ENCODE data around the gene SPATA6L. TPM values are rescaled to one million over a fixed set of nuclear protein-coding genes. Genes with fewer than 3 reads are reported as not detected.

Gene SPATA6L
- total and polyA plus RNA-seq, 2 experiments from 2014 or later: 1.7 to 1.9 TPM

DNA sequence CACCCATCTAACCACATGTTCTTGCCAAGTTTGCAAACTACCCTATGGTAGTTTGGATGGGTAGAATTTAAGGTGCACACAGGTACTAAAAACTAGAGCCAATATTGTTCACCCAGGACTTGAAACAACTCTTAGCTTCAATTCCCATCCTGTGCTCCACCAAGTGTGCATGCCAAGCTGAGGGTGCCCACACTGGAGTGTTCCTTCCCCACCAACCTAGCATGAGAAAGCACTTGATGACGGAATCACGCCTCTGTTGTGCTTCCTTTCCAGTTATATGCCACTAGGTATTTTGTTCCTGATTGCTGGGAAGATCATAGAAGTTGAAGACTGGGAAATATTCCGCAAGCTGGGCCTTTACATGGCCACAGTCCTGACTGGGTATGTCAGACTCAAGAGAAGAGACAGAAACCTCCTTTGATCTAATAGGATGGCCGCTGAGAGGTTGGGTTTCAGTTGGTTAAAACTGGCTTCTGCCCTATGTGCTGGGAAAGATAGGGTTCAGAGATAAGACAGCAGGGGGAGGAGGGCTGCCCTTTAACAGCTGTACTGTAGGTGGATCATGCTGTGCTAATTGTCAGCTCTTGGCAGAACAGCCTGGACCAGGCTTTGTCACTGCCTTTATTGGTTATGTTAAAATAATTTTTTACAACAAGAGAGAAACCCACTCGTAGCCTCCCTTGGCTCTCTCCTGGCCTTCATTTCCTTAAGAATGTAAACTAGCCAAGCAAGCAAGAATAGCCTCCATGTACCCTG lies 92.5 kb downstream of the SPATA6L start:
- Mint-ChIP-seq H3K9me3 (no peaks in the 10 kb centered on the region; the same call in 1 of the 3 replicates), H3K27me3 (ENCODE audit: insufficient read depth, low read depth, poor library complexity) (peaks cover 2% of the 10 kb centered on the region), H3K27ac (peak overlapping the region; percentile 60; the same call in 1 of the 2 replicates), H3K4me3 (no peak overlapping the region), H3K36me3 (ENCODE audit: low read depth) (no peaks in the 10 kb centered on the region), H3K4me1 (peaks cover 9% of the 10 kb centered on the region)
- Histone ChIP-seq H3K36me3 (ENCODE audit: insufficient read depth) (no peaks in the 10 kb centered on the region), H3K27me3 (ENCODE audit: insufficient read depth) (no peaks in the 10 kb centered on the region), H3K79me2 (replicated peaks; ENCODE audit: insufficient read depth) (no peaks in the 10 kb centered on the region), H3K9me2 (ENCODE audit: insufficient read depth) (no peaks in the 10 kb centered on the region), H3F3A (replicated peaks; ENCODE audit: low read depth) (no peaks in the 10 kb centered on the region), H3K27ac (ENCODE audit: low read depth) (no peak overlapping the region), H3K4me3 (no peak overlapping the region), H2AFZ (no peak overlapping the region), H3K4me2 (no peak overlapping the region), H3K4me1 (ENCODE audit: insufficient read depth) (peaks cover 3% of the 10 kb centered on the region; the same call in 1 of the 2 replicates), H4K20me1 (replicated peaks; ENCODE audit: insufficient read depth) (no peaks in the 10 kb centered on the region)
- DNase-seq (ENCODE audit: low spot score): no peak
- TF ChIP-seq, protein P1, sequence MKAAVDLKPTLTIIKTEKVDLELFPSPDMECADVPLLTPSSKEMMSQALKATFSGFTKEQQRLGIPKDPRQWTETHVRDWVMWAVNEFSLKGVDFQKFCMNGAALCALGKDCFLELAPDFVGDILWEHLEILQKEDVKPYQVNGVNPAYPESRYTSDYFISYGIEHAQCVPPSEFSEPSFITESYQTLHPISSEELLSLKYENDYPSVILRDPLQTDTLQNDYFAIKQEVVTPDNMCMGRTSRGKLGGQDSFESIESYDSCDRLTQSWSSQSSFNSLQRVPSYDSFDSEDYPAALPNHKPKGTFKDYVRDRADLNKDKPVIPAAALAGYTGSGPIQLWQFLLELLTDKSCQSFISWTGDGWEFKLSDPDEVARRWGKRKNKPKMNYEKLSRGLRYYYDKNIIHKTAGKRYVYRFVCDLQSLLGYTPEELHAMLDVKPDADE (IDR thresholded peaks at IDR 0.05): no peak
- TF ChIP-seq JUNB (IDR thresholded peaks at IDR 0.05; ENCODE audit: unreplicated experiment) (no peak), EZH2phosphoT487 (IDR thresholded peaks at IDR 0.05; ENCODE audit: unreplicated experiment) (no peak), POLR2AphosphoS5 (IDR thresholded peaks at IDR 0.05; ENCODE audit: low read depth) (no peak), ZNF114 (CRISPR knock-in tag; IDR thresholded peaks at IDR 0.05) (no peak)
- peak; percentile 82 for ATAC-seq

DNA sequence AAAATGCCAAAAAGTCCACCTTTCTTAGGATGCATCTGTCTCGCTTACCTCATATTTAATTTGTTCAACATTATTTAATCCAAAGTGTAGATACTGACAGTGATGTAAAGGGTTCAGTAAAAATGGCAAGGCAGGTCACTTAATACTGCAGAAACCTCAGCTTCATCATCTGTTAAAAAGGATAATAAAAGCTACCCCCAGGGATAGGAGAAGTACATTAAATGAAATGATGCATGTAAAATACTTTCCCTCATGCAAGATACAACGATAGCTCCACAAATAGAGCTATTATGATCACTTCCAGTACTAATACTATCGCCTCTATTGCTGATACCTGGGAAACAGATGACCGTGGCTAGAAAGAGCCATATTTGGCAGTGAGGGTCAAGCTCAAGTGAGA lies 93.1 kb downstream of the SPATA6L start:
- Histone ChIP-seq H4K20me1 (replicated peaks; ENCODE audit: insufficient read depth) (no peaks in the 10 kb centered on the region), H3K4me1 (ENCODE audit: insufficient read depth) (peaks cover 3% of the 10 kb centered on the region; the same call in 1 of the 2 replicates), H3K36me3 (ENCODE audit: insufficient read depth) (no peaks in the 10 kb centered on the region), H3K79me2 (replicated peaks; ENCODE audit: insufficient read depth) (no peaks in the 10 kb centered on the region), H3F3A (replicated peaks; ENCODE audit: low read depth) (no peaks in the 10 kb centered on the region), H3K4me3 (no peak overlapping the region), H3K27ac (ENCODE audit: low read depth) (no peak overlapping the region), H3K27me3 (ENCODE audit: insufficient read depth) (no peaks in the 10 kb centered on the region), H3K9me2 (ENCODE audit: insufficient read depth) (no peaks in the 10 kb centered on the region), H2AFZ (no peak overlapping the region), H3K4me2 (no peak overlapping the region)
- H3K4me3 Mint-ChIP-seq: no peak overlapping the region
- no peak overlapping the region for H3K27ac Mint-ChIP-seq
- H3K36me3 Mint-ChIP-seq (ENCODE audit: low read depth): no peaks in the 10 kb centered on the region
- DNase-seq (ENCODE audit: low spot score) (no peak), ATAC-seq (no peak)
- H3K27me3 Mint-ChIP-seq (ENCODE audit: insufficient read depth, low read depth, poor library complexity): peaks cover 2% of the 10 kb centered on the region
- H3K4me1 Mint-ChIP-seq: peaks cover 9% of the 10 kb centered on the region
- no peaks in the 10 kb centered on the region; the same call in 1 of the 3 replicates for H3K9me3 Mint-ChIP-seq
- no peak for TF ChIP-seq ZNF331 (CRISPR knock-in tag; IDR thresholded peaks at IDR 0.05; ENCODE audit: low read depth)
- no peak for TF ChIP-seq JUNB (IDR thresholded peaks at IDR 0.05; ENCODE audit: unreplicated experiment)
- no peak for TF ChIP-seq EZH2phosphoT487 (IDR thresholded peaks at IDR 0.05; ENCODE audit: unreplicated experiment)
- TF ChIP-seq, protein P1 (IDR thresholded peaks at IDR 0.05): no peak
- TF ChIP-seq ZNF114 (CRISPR knock-in tag; IDR thresholded peaks at IDR 0.05): no peak
- no peak for TF ChIP-seq STAT1 (IDR thresholded peaks at IDR 0.05; ENCODE audit: unreplicated experiment)
- TF ChIP-seq, protein P2, sequence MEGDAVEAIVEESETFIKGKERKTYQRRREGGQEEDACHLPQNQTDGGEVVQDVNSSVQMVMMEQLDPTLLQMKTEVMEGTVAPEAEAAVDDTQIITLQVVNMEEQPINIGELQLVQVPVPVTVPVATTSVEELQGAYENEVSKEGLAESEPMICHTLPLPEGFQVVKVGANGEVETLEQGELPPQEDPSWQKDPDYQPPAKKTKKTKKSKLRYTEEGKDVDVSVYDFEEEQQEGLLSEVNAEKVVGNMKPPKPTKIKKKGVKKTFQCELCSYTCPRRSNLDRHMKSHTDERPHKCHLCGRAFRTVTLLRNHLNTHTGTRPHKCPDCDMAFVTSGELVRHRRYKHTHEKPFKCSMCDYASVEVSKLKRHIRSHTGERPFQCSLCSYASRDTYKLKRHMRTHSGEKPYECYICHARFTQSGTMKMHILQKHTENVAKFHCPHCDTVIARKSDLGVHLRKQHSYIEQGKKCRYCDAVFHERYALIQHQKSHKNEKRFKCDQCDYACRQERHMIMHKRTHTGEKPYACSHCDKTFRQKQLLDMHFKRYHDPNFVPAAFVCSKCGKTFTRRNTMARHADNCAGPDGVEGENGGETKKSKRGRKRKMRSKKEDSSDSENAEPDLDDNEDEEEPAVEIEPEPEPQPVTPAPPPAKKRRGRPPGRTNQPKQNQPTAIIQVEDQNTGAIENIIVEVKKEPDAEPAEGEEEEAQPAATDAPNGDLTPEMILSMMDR (conservative IDR thresholded peaks at IDR 0.05; ENCODE audit: low read depth in 2 of 2): no peak
- TF ChIP-seq POLR2AphosphoS5 (IDR thresholded peaks at IDR 0.05; ENCODE audit: low read depth): no peak
- TF ChIP-seq CREB1 (CRISPR knock-in tag; IDR thresholded peaks at IDR 0.05; ENCODE audit: low read depth): no peak
- no peak for TF ChIP-seq NANOG (IDR thresholded peaks at IDR 0.05; ENCODE audit: borderline replicate concordance)
